Neural progenitor cell (in vitro differentiated cells): Measurements from ENCODE around the gene PSTPIP1.

ENCODE experiments used
- CTCF ChIP-seq: fragments of 200-600 bp; sonication (generic); IDR thresholded peaks from 2 replicates; pipeline ENCODE4 v1.5.1; 2017; ENCODE audit warnings: antibody characterized with exemption, mild to moderate bottlenecking
- EZH2 ChIP-seq: fragments of 200-600 bp; sonication (generic); IDR thresholded peaks from 2 replicates; pipeline ENCODE4 v1.6.1; 2017; ENCODE audit warnings: antibody characterized with exemption, mild to moderate bottlenecking, moderate library complexity

DNA sequence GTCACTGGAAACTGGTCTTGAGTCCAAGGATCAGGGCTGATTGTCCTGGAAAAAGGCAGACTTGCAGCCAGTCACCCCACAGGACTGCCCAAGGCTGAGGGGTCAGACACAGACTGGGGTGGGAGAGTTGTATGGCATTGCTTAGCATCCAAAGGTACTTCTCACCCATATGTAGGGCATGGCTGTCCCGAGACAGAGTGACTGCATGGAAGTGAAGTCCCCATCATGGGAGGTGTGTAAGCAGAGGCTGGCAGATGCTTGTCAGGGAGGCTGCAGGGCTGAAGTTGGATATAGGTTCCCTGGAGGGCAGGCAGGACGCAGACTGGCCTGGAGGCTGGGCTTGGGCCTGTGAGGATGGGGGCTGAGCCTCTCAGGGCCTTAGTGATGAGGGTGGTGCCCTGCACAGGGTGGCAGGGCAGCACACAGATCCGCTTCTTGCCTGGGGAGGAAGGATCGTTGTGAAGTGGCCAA is 31.1 kb downstream of the PSTPIP1 start:
- TF ChIP-seq CTCF, result no peak
- no peak for TF ChIP-seq EZH2
